GM23338 (cell line): ENCODE data around the gene SNCA. TPM values are rescaled to one million over a fixed set of nuclear protein-coding genes. Genes with fewer than 3 reads are reported as not detected.

Experiments used
- ATAC-seq: fragments of 200-7000 bp; cut with Tn5 transposase; 3 replicates; pipeline ENCODE4 v1.9.1; 2020
- DNase-seq: peaks from one replicate; pipeline ENCODE4 v3.0.0-alpha.2; 2015; ENCODE audit warnings: low spot score
- H2AFZ ChIP-seq: fragments of 200-600 bp; sonication (generic); 2 replicates; pipeline ENCODE4 v1.8.0; 2016; ENCODE audit warnings: antibody characterized with exemption, mild to moderate bottlenecking, moderate library complexity
- H3F3A ChIP-seq: fragments of 200-600 bp; sonication (generic); replicated peaks from 2 replicates; pipeline ENCODE4 v1.8.0; 2017; ENCODE audit warnings: antibody characterized with exemption, mixed run types, low read depth
- H3K27ac ChIP-seq: fragments of 200-600 bp; sonication (generic); 2 replicates; pipeline ENCODE4 v1.6.1; 2016; ENCODE audit warnings: low read depth
- H3K27me3 ChIP-seq: fragments of 200-600 bp; sonication (generic); 2 replicates; pipeline ENCODE4 v1.8.0; 2016; ENCODE audit warnings: mild to moderate bottlenecking, mixed run types, moderate library complexity; ENCODE audit not compliant: insufficient read depth
- H3K36me3 ChIP-seq: fragments of 200-600 bp; sonication (generic); 2 replicates; pipeline ENCODE4 v1.8.0; 2016; ENCODE audit warnings: mild to moderate bottlenecking; ENCODE audit not compliant: insufficient read depth
- H3K4me1 ChIP-seq: fragments of 200-600 bp; sonication (generic); 2 replicates; pipeline ENCODE4 v1.8.0; 2016; ENCODE audit warnings: mild to moderate bottlenecking, moderate library complexity; ENCODE audit not compliant: insufficient read depth
- H3K4me2 ChIP-seq: fragments of 200-600 bp; sonication (generic); 2 replicates; pipeline ENCODE4 v1.7.1; 2017; ENCODE audit warnings: mixed run types
- H3K4me3 ChIP-seq: fragments of 200-600 bp; sonication (generic); 2 replicates; pipeline ENCODE4 v1.6.1; 2016; ENCODE audit warnings: mixed run types
- H3K79me2 ChIP-seq: fragments of 200-600 bp; sonication (generic); replicated peaks from 2 replicates; pipeline ENCODE4 v1.8.0; 2017; ENCODE audit warnings: mild to moderate bottlenecking; ENCODE audit not compliant: insufficient read depth
- H3K9me2 ChIP-seq: fragments of 200-600 bp; sonication (generic); 2 replicates; pipeline ENCODE4 v1.8.0; 2017; ENCODE audit not compliant: insufficient read depth
- H4K20me1 ChIP-seq: fragments of 200-600 bp; sonication (generic); replicated peaks from 2 replicates; pipeline ENCODE4 v1.8.0; 2017; ENCODE audit warnings: mild to moderate bottlenecking; ENCODE audit not compliant: insufficient read depth
- H3K27ac Mint-ChIP-seq: 2 replicates; pipeline ENCODE4 v1.8.0; 2020; ENCODE audit warnings: inconsistent platforms, mild to moderate bottlenecking, moderate library complexity, mixed read lengths
- H3K27me3 Mint-ChIP-seq: 3 replicates; pipeline ENCODE4 v1.8.0; 2022; ENCODE audit warnings: low read depth, mild to moderate bottlenecking, moderate library complexity, mixed read lengths, inconsistent platforms; ENCODE audit not compliant: insufficient read depth, poor library complexity
- H3K36me3 Mint-ChIP-seq: 3 replicates; pipeline ENCODE4 v1.8.0; 2021; ENCODE audit warnings: low read depth, mild to moderate bottlenecking, inconsistent platforms, moderate library complexity, mixed read lengths
- H3K4me1 Mint-ChIP-seq: 3 replicates; pipeline ENCODE4 v1.8.0; 2020; ENCODE audit warnings: mild to moderate bottlenecking, inconsistent platforms, mixed read lengths
- H3K4me3 Mint-ChIP-seq: 3 replicates; pipeline ENCODE4 v1.8.0; 2021; ENCODE audit warnings: moderate library complexity, mild to moderate bottlenecking, inconsistent platforms, mixed read lengths
- H3K9me3 Mint-ChIP-seq: 3 replicates; pipeline ENCODE4 v1.8.0; 2020; ENCODE audit warnings: moderate library complexity, mild to moderate bottlenecking, inconsistent platforms, mixed read lengths
- CREB1 ChIP-seq: fragments of 250-450 bp; sonication (Bioruptor Pico); IDR thresholded peaks from 2 replicates; pipeline ENCODE4 v1.5.0; 2020; ENCODE audit warnings: low read depth, mild to moderate bottlenecking, moderate library complexity
- EZH2 ChIP-seq: fragments of 200-600 bp; sonication (generic); IDR thresholded peaks from one replicate; pipeline ENCODE4 v1.8.0; 2017; ENCODE audit warnings: antibody characterized with exemption, mild to moderate bottlenecking, low read depth; ENCODE audit not compliant: unreplicated experiment
- EZH2phosphoT487 ChIP-seq: fragments of 200-600 bp; sonication (generic); IDR thresholded peaks from one replicate; pipeline ENCODE4 v1.8.1; 2018; ENCODE audit warnings: antibody characterized with exemption; ENCODE audit not compliant: unreplicated experiment
- JUNB ChIP-seq: IDR thresholded peaks from one replicate; pipeline ENCODE4 v1.6.1; 2016; ENCODE audit warnings: antibody characterized with exemption; ENCODE audit not compliant: unreplicated experiment
- NANOG ChIP-seq: IDR thresholded peaks from 2 replicates; pipeline ENCODE4 v1.6.1; 2016; ENCODE audit warnings: antibody characterized with exemption, borderline replicate concordance
- POLR2AphosphoS5 ChIP-seq: IDR thresholded peaks from 2 replicates; pipeline ENCODE4 v1.6.1; 2016; ENCODE audit warnings: antibody characterized with exemption, low read depth
- STAT1 ChIP-seq: IDR thresholded peaks from one replicate; pipeline ENCODE4 v1.6.1; 2016; ENCODE audit warnings: antibody characterized with exemption; ENCODE audit not compliant: unreplicated experiment
- ZNF114 ChIP-seq: fragments of 250-450 bp; sonication (Bioruptor Pico); IDR thresholded peaks from 2 replicates; pipeline ENCODE4 v1.5.0; 2020; ENCODE audit warnings: mild to moderate bottlenecking, moderate library complexity
- polyA plus RNA-seq: library from polyadenylated mRNA; unstranded; fragments of >200 nt; fragmentation: Nextera tagmentation; extraction: Ambion mirVana; gene quantifications from 2 replicates; pipeline ENCODE4 v1.2.1, GENCODE V29; 2016
- total RNA-seq: library from RNA; depleted of rRNA; stranded (reverse); fragments of >200 nt; shearing (Covaris generic); gene quantifications from 2 replicates; pipeline ENCODE4 v1.2.3, GENCODE V29; 2014
- TF ChIP-seq, protein P1 (sequence below): fragments of 250-450 bp; sonication (Bioruptor Pico); IDR thresholded peaks from 2 replicates; pipeline ENCODE4 v1.5.0; 2020; ENCODE audit warnings: mild to moderate bottlenecking, moderate library complexity
- TF ChIP-seq, protein P2 (sequence below): IDR thresholded peaks from one replicate; pipeline ENCODE4 v1.6.1; 2018; ENCODE audit warnings: antibody characterized with exemption; ENCODE audit not compliant: unreplicated experiment
- TF ChIP-seq, protein P3 (sequence below): IDR thresholded peaks from 2 replicates; pipeline ENCODE4 v1.6.1; 2016; ENCODE audit warnings: antibody characterized with exemption

Gene SNCA
- total and polyA plus RNA-seq, 2 experiments from 2014 or later: 15.6 to 31.1 TPM

DNA sequence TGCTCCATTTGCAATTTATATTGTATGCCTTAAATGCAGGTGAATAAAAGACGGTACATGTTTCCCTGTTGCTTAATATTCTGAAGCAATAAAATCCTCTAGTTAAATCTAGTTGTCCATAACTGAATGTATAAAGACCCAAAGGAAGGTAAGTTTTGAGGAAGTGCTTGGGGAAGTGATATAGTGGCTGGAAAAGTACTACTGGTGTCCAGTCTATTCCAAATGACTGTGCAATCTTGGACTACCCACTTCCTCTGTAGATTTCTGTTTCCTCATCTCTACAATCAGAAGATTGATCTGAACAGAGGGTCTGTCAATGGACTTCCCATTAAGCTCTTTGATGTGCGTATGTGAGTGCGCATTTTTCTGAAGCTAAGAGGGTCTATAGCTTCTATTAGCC lies 17.0 kb downstream of the SNCA start:
- Histone ChIP-seq H3K4me2 (no peak overlapping the region), H3K27me3 (no peaks in the 10 kb centered on the region), H3K36me3 (no peaks in the 10 kb centered on the region), H3K27ac (no peak overlapping the region), H3K4me3 (no peak overlapping the region), H3K79me2 (no peaks in the 10 kb centered on the region), H2AFZ (no peak overlapping the region), H3F3A (no peaks in the 10 kb centered on the region), H3K9me2 (no peaks in the 10 kb centered on the region), H3K4me1 (peaks cover 11% of the 10 kb centered on the region; the same call in 1 of the 2 replicates), H4K20me1 (no peaks in the 10 kb centered on the region)
- DNase-seq: no peak
- Mint-ChIP-seq H3K27me3 (no peaks in the 10 kb centered on the region), H3K4me3 (no peak overlapping the region), H3K27ac (no peak overlapping the region), H3K4me1 (peaks cover 8% of the 10 kb centered on the region; the same call in 2 of the 3 replicates), H3K9me3 (no peaks in the 10 kb centered on the region), H3K36me3 (no peaks in the 10 kb centered on the region; the same call in 2 of the 3 replicates)
- no peak for ATAC-seq
- TF ChIP-seq EZH2phosphoT487 (no peak), CREB1 (CRISPR knock-in tag) (no peak), EZH2 (no peak), POLR2AphosphoS5 (no peak), ZNF114 (CRISPR knock-in tag) (no peak), STAT1 (no peak), NANOG (no peak), JUNB (no peak)
- TF ChIP-seq, protein P1, sequence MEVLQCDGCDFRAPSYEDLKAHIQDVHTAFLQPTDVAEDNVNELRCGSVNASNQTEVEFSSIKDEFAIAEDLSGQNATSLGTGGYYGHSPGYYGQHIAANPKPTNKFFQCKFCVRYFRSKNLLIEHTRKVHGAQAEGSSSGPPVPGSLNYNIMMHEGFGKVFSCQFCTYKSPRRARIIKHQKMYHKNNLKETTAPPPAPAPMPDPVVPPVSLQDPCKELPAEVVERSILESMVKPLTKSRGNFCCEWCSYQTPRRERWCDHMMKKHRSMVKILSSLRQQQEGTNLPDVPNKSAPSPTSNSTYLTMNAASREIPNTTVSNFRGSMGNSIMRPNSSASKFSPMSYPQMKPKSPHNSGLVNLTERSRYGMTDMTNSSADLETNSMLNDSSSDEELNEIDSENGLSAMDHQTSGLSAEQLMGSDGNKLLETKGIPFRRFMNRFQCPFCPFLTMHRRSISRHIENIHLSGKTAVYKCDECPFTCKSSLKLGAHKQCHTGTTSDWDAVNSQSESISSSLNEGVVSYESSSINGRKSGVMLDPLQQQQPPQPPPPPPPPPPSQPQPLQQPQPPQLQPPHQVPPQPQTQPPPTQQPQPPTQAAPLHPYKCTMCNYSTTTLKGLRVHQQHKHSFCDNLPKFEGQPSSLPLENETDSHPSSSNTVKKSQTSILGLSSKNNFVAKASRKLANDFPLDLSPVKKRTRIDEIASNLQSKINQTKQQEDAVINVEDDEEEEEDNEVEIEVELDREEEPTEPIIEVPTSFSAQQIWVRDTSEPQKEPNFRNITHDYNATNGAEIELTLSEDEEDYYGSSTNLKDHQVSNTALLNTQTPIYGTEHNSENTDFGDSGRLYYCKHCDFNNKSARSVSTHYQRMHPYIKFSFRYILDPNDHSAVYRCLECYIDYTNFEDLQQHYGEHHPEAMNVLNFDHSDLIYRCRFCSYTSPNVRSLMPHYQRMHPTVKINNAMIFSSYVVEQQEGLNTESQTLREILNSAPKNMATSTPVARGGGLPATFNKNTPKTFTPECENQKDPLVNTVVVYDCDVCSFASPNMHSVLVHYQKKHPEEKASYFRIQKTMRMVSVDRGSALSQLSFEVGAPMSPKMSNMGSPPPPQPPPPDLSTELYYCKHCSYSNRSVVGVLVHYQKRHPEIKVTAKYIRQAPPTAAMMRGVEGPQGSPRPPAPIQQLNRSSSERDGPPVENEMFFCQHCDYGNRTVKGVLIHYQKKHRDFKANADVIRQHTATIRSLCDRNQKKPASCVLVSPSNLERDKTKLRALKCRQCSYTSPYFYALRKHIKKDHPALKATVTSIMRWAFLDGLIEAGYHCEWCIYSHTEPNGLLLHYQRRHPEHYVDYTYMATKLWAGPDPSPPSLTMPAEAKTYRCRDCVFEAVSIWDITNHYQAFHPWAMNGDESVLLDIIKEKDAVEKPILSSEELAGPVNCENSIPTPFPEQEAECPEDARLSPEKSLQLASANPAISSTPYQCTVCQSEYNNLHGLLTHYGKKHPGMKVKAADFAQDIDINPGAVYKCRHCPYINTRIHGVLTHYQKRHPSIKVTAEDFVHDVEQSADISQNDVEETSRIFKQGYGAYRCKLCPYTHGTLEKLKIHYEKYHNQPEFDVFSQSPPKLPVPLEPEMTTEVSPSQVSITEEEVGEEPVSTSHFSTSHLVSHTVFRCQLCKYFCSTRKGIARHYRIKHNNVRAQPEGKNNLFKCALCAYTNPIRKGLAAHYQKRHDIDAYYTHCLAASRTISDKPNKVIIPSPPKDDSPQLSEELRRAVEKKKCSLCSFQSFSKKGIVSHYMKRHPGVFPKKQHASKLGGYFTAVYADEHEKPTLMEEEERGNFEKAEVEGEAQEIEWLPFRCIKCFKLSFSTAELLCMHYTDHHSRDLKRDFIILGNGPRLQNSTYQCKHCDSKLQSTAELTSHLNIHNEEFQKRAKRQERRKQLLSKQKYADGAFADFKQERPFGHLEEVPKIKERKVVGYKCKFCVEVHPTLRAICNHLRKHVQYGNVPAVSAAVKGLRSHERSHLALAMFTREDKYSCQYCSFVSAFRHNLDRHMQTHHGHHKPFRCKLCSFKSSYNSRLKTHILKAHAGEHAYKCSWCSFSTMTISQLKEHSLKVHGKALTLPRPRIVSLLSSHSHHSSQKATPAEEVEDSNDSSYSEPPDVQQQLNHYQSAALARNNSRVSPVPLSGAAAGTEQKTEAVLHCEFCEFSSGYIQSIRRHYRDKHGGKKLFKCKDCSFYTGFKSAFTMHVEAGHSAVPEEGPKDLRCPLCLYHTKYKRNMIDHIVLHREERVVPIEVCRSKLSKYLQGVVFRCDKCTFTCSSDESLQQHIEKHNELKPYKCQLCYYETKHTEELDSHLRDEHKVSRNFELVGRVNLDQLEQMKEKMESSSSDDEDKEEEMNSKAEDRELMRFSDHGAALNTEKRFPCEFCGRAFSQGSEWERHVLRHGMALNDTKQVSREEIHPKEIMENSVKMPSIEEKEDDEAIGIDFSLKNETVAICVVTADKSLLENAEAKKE: no peak
- TF ChIP-seq, protein P2, sequence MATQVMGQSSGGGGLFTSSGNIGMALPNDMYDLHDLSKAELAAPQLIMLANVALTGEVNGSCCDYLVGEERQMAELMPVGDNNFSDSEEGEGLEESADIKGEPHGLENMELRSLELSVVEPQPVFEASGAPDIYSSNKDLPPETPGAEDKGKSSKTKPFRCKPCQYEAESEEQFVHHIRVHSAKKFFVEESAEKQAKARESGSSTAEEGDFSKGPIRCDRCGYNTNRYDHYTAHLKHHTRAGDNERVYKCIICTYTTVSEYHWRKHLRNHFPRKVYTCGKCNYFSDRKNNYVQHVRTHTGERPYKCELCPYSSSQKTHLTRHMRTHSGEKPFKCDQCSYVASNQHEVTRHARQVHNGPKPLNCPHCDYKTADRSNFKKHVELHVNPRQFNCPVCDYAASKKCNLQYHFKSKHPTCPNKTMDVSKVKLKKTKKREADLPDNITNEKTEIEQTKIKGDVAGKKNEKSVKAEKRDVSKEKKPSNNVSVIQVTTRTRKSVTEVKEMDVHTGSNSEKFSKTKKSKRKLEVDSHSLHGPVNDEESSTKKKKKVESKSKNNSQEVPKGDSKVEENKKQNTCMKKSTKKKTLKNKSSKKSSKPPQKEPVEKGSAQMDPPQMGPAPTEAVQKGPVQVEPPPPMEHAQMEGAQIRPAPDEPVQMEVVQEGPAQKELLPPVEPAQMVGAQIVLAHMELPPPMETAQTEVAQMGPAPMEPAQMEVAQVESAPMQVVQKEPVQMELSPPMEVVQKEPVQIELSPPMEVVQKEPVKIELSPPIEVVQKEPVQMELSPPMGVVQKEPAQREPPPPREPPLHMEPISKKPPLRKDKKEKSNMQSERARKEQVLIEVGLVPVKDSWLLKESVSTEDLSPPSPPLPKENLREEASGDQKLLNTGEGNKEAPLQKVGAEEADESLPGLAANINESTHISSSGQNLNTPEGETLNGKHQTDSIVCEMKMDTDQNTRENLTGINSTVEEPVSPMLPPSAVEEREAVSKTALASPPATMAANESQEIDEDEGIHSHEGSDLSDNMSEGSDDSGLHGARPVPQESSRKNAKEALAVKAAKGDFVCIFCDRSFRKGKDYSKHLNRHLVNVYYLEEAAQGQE: no peak
- TF ChIP-seq, protein P3, sequence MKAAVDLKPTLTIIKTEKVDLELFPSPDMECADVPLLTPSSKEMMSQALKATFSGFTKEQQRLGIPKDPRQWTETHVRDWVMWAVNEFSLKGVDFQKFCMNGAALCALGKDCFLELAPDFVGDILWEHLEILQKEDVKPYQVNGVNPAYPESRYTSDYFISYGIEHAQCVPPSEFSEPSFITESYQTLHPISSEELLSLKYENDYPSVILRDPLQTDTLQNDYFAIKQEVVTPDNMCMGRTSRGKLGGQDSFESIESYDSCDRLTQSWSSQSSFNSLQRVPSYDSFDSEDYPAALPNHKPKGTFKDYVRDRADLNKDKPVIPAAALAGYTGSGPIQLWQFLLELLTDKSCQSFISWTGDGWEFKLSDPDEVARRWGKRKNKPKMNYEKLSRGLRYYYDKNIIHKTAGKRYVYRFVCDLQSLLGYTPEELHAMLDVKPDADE: no peak
